Measurements from ENCODE around the gene EFL1.

GRCh38 chr15:82168757-82169156, 93.8 kb downstream of the EFL1 start:
- TF ChIP-seq, protein P1, sequence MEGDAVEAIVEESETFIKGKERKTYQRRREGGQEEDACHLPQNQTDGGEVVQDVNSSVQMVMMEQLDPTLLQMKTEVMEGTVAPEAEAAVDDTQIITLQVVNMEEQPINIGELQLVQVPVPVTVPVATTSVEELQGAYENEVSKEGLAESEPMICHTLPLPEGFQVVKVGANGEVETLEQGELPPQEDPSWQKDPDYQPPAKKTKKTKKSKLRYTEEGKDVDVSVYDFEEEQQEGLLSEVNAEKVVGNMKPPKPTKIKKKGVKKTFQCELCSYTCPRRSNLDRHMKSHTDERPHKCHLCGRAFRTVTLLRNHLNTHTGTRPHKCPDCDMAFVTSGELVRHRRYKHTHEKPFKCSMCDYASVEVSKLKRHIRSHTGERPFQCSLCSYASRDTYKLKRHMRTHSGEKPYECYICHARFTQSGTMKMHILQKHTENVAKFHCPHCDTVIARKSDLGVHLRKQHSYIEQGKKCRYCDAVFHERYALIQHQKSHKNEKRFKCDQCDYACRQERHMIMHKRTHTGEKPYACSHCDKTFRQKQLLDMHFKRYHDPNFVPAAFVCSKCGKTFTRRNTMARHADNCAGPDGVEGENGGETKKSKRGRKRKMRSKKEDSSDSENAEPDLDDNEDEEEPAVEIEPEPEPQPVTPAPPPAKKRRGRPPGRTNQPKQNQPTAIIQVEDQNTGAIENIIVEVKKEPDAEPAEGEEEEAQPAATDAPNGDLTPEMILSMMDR (IDR thresholded peaks at IDR 0.05): no peak
- no peak for TF ChIP-seq POLR2A (IDR thresholded peaks at IDR 0.05)
